GM18511 (cell line): Measurements from ENCODE around the gene SMIM45.

Experiments used
- ATAC-seq: cut with Tn5 transposase; IDR thresholded peaks from one replicate; pipeline ENCODE4 v1.9.1; 2021; ENCODE audit warnings: mild to moderate bottlenecking, moderate library complexity; ENCODE audit not compliant: unreplicated experiment

Gene SMIM45

GRCh38 chr22:41915035-41915785 is 36.7 kb upstream of the SMIM45 start, which contains the start of gene SHISA8:
Gene SHISA8 (minus strand): TSS chr22:41915074. CDS start chr22:41914667, 407 bp downstream.
- no peak for ATAC-seq

GRCh38 chr22:41915786-41916493 is 36.0 kb upstream of the SMIM45 start:
- ATAC-seq = no peak

- no peak for ATAC-seq
Measured at GRCh38 chr22:41916745-41917358, 35.1 kb upstream of the SMIM45 start.

GRCh38 chr22:41917375-41917902 is 34.5 kb upstream of the SMIM45 start:
- no peak for ATAC-seq

- ATAC-seq = no peak
Measured at GRCh38 chr22:41917903-41918791, 33.8 kb upstream of the SMIM45 start.

- ATAC-seq = peak; percentile 58
Measured at GRCh38 chr22:41919357-41920224, 32.4 kb upstream of the SMIM45 start.

- ATAC-seq = peak; percentile 32
Measured at GRCh38 chr22:41920271-41920976, 31.5 kb upstream of the SMIM45 start.

- ATAC-seq = no peak
Measured at GRCh38 chr22:41922328-41922727, 29.6 kb upstream of the SMIM45 start.

- ATAC-seq = no peak
Measured at GRCh38 chr22:41922940-41923594, 28.9 kb upstream of the SMIM45 start.

GRCh38 chr22:41923595-41924276 is 28.2 kb upstream of the SMIM45 start:
- no peak for ATAC-seq

- peak; percentile 45 for ATAC-seq
Measured at GRCh38 chr22:41925783-41926460, 26.0 kb upstream of the SMIM45 start.

GRCh38 chr22:41927813-41928212 is 24.1 kb upstream of the SMIM45 start:
- ATAC-seq = no peak

GRCh38 chr22:41928593-41929417 is 23.1 kb upstream of the SMIM45 start:
- ATAC-seq = no peak

- no peak for ATAC-seq
Measured at GRCh38 chr22:41929418-41929810, 22.5 kb upstream of the SMIM45 start.

GRCh38 chr22:41931701-41932269 is 20.2 kb upstream of the SMIM45 start:
- ATAC-seq = no peak

- ATAC-seq = no peak
Measured at GRCh38 chr22:41932353-41932752, 19.6 kb upstream of the SMIM45 start.
